HTERT RPE-1 (cell line): ENCODE measurements around the gene LUZP2.
"Not testable (repeated sequence)": the region's sequence is repeated elsewhere in the genome, so short reads cannot be mapped to it uniquely, and the experiment has no call there.

ENCODE experiments used
- in situ Hi-C: fragments of 300-500 bp; cut with MboI; formaldehyde crosslinking; loops from 4 replicates; pipeline ENCODE4 v1.14.3; 2020; ENCODE audit warnings: low sequenced_read_pairs

LUZP2 gene

DNA sequence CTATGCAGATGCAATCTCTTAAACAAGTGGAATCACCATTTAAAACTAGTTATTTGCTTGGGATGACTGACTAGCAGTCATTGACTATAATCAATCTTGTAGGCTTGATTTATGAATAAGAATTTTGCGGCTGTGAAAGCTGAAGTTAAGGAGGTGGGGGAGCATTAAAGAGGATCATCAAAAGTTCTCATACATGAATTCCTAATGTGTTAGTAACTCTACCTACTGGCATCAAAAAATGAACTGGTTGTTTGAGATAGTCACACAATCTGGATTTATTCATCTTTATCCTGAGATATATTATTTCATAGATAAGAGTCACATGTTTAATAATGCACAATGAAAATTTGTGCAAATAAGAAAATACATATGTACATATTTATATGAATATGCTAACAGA is 393.6 kb downstream of the LUZP2 start:
- in situ Hi-C loops = no loop called here

DNA sequence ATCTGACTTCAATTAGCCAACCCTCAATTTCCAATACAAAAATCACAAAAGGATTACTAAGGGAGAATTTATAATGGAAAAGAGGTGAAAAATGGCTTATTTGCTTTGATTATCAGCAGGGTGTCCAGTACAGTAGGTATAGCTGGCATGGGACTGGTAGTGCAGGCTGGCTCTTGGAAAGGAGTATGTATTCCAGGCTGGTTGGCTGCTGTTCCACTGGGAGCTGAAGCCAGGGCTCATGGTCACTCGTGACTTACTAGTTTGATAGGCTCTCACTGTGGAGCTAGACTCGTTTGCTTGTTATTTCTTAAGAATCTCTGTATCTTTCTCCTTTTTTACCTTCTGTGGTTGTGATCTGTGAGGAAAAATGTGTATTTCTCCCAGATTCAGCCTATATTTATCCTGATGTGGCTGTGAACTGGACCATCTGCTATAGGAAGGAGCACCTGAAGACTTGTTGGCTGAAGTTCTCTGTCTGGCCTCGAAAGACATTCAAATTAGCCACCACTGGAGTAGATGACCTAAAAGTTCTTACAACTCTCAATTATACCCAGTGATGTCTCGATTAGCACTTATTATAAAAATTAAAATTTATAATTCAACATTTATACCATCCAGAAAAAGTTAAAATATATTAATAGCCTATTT is 395.1 kb downstream of the LUZP2 start:
- in situ Hi-C loops = not testable (repeated sequence)

DNA sequence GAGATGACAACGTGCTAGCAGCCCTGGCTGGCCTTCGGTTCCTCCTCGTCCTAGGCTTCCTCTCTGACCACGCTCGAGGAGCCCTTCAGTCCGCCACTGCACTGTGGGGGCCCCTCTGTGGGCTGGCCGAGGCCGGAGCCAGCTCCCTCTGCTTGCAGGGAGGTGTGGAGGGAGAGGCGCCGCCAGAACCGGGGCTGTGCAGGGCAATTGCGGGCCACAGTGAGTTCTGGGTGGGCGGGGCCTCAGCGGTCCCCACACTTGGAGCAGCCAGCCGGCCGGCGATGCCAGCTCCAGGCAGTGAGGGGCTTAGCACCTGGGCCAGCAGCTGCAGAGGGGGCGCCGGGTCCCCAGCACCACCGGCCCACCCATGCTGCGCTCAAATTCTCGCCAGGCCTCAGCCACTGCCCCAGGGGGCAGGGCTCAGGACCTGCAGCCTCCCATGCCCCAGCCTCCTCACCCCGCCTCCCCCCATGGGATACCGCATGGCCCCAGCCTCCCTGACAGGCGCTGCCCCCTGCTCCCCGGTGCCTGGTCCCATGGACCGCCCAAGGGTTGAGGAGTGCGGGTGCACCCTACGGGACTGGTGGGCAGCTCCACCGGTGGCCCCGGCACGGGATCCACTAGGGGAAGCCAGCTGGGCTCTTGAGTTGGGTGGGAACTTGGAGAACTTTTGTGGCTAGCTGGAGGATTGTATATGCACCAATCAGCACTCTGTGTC is 399.4 kb downstream of the LUZP2 start:
- in situ Hi-C loops = no loop called here

DNA sequence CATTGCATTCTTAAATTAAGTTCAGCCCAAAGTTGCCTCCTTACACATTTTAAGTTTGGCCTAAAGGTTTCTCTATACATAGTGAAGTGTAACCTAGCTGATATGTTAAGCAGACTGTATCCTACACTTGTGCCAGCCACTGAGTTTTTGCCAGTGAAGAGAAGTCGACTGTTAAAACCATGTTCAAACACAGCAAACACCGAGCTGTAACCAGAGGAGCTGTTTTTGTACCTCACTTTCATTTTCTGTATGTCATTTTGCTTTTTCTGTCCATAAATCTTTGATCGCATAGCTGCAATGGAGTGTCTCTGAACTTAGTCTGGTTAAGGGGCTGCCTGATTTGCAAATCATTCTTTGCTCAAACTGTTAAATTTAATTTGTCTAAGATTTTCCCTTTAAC is 403.7 kb downstream of the LUZP2 start:
- in situ Hi-C loops = no loop called here

DNA sequence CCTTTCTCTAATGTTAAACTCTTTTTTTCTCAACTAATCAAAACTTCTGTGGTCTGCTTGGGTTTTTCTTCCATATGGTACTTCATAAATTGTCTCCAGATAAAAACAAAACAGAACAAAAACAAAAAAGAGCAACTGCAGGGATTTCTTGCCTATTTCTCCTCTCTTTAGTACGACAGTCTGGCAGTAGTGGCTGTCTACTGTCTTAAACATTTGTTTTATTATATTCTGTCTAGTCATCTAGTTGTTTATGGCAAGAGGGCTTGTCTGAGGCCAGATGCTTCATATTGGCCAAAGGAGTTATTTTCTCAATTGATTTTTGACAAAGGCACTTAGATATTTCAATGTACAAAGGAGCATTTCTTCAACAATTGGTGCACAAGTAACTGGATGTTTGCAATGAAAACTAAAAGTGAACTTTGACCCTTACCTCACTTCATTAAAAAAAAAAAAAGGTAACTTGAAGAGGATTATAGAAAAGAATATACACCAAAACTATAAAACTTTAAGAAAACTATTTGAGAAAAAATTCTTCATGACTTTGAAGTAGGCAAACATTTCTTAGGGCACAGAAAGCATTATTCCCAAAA is 404.2 kb downstream of the LUZP2 start:
- in situ Hi-C loops = no loop called here

DNA sequence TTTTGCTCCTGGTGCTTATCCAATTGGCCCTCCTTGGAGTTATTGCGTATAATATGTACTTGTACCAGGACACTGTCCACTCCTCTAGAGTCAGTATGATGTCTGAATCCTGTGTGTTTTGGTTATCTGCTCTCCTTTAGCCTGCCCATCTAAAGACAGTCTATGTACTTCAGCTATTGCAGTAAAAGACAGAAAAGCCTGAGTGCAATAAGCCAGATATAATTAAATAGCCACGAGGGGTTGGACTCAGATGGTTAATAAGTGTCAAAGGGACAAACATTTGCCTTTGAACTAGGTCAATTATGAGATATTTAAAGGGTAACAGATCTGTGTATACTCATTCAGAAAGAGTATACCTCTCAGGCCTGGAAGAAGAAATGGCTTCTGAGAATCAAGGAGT is 406.7 kb downstream of the LUZP2 start:
- in situ Hi-C loops = no loop called here

DNA sequence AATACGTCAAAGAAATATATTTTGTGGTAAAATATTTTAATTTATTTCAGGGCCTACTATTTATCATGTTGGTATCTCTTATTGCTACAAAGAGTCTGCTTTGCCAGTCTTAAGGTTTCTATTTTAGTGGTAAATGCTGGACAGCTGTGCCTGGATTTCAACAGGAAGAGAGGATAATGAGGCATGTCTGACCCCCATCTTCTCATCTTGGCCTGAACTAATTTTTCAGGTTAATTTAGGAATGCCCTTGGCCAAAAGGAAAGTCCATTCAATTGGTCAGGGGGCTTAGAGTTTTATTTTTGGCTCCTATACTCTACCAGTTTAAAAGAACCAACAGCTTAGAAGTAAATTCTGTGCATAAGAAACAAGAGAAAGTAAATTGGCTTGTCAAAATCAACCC is 428.2 kb downstream of the LUZP2 start:
- in situ Hi-C loops = no loop called here

DNA sequence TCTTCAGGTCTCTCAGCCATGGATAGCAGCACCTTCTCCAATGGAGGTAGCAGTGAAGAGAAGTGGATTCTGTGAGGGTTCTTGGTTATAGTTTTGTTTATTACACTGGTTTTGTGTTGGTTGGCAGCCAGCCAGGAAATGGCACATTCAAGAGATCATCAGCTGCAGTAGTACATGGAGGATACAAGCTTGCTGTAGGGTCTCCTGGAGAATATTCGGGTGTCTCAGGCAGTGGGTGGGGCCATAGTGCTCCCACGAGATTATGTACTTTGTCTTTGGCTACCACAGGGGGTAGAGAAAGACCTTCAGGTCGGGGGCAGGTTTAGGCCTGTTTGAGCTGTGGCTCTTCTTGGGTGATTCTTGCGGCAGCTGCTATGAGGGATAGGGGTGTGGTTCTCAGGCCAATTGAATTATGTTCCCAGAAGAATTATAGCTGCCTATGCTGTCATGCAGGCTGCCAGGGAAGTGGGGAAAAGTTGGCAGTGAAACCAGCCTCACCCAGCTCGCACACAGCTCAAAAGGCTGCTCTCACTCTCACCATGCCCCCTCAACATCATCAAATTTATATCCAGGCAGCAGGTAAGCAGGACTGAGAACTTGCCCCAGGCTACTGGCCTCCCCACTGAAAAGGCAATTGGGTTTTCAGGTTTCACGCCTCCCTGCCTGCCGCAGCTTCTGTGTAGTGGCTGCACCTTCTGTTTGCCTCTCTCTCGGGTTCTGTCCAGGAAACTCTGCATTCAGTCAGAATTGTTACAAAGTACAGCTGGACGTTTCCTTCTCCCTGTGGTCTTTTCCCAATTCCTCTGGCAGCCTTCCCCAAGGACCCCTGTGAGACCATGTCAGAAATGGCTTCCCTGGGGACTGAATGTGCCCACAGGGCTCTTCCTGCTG is 435.5 kb downstream of the LUZP2 start:
- in situ Hi-C loops = no loop called here

DNA sequence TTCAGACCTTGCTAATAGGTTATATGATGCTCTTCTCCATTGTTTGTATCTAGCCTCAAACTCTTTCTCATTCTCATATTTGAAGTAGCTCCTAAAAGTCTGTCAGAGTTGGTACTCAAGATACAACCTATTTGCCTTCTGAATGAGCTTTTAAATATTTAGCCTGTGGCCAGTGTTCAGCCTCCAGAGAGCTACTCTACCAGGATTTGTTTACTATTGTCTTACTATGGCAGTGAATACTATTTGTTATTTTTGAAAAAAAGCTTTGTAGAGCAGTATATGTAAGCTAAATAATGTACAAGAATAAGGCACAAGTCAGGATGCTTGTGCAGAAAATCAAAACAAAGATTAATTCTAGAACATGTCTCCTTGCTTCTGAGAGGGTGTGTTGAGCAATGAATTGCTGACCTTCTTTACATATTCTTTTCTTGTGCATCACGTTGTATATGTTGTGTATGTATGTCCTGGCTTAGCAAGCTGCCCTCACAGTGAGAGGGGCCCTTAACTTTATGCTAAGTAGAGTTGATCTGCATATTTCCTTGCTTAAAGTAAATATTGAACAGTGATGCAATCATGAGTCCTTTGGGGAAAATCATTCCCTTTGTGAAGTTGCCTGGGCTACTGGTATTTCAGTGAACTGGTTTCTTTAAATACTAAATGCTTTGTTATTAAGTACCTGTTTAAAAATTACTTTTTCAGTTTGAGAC is 438.0 kb downstream of the LUZP2 start:
- in situ Hi-C loops = no loop called here

DNA sequence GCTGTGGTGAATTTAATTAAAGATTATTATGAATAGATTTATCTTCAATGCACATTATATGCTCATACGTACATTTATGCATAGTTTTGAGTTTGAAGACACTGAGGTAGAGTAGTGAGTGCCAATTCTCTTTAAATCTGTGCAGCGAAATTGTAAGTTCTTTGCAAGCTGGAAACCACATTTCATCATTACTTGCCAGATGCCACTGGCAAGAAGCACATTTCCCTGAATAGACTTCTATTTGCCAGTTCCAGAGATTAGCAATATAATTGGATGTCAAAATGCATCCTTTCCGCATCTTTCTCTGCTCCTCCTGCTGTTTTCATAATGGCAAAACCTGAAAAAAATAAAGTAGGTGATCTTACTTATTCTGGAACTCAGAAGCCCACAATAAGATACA is 448.0 kb downstream of the LUZP2 start:
- in situ Hi-C loops = no loop called here

DNA sequence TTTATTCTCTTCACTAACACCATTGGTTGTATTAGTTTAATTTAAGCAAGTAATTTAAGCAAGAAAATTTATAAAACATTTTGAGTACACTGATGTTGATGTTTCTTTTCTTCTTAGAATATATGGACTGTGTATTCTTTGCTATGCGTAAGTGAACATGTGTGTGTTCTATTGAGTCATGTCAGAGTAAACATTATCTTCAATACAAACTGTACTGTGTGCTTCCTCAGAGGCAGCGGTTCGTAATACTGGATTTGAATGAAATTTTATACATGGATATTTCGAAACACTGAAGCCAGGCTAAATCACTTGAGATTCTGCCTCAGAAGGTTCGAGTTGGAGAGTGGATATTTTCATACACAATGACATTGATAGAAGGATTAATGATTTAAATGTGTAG is 452.6 kb downstream of the LUZP2 start:
- in situ Hi-C loops = no loop called here

DNA sequence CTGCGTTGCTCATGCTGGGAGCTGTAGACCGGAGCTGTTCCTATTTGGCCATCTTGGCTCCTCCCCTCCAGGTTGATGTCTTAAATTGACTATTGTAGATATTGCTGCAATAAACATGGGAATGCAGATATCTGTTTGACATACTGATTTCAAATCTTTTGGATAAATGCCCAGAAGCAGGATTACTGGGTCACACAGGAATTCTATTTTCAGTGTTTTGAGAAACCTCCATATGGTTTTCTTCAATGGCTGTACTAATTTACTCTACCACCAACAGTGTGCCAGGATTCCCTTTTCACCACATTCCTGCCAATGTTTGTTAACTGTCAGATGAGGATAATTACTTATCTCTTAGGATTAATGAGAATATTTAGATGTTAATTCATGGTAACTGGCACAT is 467.0 kb downstream of the LUZP2 start:
- in situ Hi-C loops = no loop called here

DNA sequence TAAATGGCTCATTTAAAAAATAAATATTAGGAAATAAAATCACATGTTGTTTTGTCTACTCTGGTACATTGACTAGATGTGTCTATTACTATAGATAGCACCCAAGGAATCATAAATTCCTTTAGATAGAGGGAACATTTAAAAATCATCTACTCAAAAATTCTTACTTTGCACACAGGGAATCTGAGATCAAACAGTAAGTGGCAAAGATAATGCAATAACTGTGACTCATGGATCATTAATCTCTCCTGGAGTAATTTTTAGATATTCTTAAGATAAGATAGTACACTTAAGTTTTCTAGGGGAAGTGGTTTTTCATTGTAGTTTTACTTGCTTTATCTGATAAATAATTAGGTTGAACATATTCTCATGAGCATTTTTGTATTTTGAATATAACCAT is 468.9 kb downstream of the LUZP2 start:
- in situ Hi-C loops = no loop called here

DNA sequence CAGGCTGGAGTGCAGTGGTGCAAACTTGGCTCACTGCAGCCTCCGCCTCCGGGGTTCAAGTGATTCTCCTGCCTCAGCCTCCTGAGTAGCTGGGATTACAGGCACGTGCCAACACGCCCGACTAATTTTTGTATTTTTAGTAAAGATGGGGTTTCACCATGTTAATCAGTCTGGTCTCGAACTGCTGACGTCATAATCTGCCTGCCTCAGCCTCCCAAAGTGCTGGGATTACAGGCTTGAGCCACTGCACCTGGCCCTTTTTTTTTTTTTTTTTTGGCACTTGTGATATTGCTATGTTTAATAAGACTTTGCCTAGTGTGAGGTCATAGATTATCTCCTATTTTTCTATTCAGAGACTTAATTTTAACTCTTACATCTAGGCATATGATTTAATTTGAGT is 497.1 kb downstream of the LUZP2 start:
- in situ Hi-C loops = not testable (repeated sequence)

DNA sequence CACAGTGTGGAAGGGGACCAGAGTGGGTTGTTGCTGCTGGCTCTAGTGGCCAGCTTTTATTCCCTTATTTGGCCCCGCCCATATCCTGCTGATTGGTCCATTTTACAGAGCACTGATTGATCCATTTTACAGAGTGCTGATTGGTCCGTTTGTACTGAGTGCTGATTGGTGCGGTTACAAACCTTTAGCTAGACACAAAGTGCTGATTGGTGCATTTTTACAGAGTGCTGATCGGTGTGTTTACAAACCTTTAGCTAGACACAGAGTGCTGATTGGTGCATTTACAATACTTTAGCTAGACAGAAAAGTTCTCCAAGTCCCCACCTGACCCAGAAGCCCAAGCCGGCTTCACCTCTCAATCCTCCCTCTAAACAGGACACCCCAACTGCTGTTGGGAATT is 503.1 kb downstream of the LUZP2 start:
- in situ Hi-C loops = not testable (repeated sequence)

DNA sequence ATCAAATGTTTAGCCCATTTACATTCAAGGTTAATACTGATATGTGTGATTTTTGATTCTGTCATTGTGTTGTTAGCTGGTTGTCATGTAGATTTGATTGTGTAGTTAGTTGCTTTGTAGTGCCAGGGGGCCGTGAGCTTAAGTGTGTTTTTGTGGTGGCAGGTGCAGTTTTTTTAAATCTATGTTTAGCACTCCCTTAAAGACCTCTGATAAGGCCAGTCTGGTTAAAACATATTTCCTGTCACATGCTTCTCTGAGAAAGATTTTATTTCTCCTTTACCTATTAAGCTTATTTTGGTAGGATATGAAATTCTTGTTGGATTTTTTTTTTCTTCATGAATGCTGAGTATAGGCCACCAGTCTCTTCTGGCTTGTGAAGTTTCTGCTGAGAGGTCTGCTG is 540.6 kb downstream of the LUZP2 start:
- in situ Hi-C loops = no loop called here

DNA sequence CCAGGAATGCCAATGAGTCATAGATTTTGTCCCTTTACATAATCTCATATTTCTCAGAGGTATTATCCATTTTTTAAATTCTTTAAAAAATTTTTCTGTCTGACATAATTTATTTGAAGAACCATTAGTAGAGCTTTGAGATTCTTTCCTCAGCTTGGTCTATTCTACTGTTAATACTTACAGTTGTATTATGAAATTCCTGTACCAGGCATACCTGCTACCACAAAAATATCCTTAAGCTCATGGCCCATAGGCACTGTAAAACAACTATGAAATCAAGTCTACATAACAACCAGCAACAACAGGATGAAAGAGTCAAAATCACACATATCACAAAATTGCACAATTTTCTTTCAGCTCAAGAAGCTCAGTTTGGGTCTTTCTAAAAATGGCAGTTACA is 541.3 kb downstream of the LUZP2 start:
- in situ Hi-C loops = no loop called here

DNA sequence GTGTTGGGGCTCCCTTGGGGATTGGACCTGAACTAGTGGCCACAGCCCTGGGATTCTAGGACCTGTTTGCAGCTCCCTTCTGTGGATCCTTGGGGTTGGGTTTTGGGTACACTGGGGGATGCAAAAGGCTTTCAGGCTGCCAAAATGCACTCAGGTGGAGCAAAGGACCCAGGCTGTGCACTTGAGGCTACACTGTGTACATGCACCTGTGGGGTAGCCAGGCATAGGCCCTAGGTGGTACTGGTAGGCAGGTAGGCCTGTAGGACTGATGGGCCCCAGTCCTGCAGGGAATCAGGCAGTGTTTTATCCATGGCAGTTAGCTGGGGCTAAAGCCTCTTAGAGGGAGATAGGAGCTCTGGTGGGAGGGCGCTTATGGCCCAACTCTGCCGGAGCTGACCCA is 542.3 kb downstream of the LUZP2 start:
- in situ Hi-C loops = no loop called here

DNA sequence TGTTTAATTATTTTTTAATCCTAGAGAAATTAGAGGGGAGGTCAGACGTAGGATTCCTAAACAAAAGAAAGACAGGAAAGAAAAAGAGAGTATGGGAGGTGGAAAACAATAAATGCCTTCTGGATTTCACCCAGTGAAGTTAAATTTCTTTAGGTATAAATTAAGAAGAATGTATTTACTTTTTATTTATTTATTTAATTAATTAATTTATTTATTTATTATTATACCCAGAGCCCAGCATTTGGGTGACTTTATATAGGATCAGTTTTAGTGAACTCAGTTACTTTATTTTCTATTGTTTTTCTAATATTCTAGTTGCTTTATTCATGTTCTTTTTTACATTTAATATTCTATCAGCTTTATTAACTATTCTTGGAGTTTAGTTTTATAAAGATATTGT is 551.8 kb downstream of the LUZP2 start:
- in situ Hi-C loops = no loop called here

DNA sequence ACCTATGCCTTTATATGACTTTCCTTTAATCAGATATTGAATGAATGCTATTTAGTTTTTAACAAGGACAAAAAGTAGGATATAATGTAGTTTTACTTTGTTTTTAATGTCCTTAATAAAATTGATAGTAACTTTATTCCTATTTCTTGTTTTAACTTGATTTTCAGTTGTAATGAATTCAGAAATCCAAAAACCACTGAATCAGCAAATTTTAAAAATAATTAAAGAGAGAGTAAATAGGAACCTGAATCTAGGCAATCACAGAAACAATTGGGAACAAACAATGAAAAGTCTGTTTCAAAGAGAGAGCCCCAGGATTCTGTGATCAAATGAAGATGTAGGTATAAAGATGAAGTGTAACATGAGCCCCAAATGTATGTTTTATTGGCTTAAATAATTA is 556.0 kb downstream of the LUZP2 start:
- in situ Hi-C loops = no loop called here

DNA sequence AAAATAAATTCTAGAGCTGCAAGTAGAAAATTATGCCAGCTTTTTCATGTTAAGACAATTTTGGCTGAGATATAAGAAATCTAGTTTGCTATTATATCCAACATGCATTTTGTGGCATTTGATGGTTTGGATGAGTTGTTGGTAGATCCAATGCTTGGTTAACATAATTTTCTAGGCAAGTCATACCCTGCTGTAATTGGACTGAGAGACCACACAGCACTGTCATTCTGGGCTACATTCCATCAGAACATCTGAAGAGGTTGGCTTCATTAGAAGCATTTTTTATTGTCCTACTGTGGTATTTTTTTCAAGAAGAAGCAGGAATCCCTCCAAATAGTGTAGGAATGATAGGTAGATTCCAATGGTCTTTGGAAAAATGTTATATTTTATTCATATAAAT is 561.0 kb downstream of the LUZP2 start:
- in situ Hi-C loops = no loop called here
